ENCODE data around the gene SARDH. TPM values are rescaled to one million over a fixed set of nuclear protein-coding genes. Genes with fewer than 3 reads are reported as not detected.

Gene SARDH
- total and polyA plus RNA-seq, 8 donors = 3.9 to 13.9 (median 9.9) TPM

- DNase-seq (peak in 1 of 4 donors; percentile 25), ATAC-seq (no peak)
- Histone ChIP-seq H3K27me3 (peaks cover 0 to 11% of the 10 kb centered on the region in 2 donors), H3K4me1 (no peaks in the 10 kb centered on the region), H3K9me3 (no peaks in the 10 kb centered on the region), H3K4me3 (no peak overlapping the region), H3K27ac (no peak overlapping the region), H3K36me3 (no peaks in the 10 kb centered on the region)
- TF ChIP-seq, protein P1, sequence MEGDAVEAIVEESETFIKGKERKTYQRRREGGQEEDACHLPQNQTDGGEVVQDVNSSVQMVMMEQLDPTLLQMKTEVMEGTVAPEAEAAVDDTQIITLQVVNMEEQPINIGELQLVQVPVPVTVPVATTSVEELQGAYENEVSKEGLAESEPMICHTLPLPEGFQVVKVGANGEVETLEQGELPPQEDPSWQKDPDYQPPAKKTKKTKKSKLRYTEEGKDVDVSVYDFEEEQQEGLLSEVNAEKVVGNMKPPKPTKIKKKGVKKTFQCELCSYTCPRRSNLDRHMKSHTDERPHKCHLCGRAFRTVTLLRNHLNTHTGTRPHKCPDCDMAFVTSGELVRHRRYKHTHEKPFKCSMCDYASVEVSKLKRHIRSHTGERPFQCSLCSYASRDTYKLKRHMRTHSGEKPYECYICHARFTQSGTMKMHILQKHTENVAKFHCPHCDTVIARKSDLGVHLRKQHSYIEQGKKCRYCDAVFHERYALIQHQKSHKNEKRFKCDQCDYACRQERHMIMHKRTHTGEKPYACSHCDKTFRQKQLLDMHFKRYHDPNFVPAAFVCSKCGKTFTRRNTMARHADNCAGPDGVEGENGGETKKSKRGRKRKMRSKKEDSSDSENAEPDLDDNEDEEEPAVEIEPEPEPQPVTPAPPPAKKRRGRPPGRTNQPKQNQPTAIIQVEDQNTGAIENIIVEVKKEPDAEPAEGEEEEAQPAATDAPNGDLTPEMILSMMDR (IDR thresholded peaks at IDR 0.05) = no peak
- intact Hi-C loops (cut with DNase I) = no loop called here
These were observed 93.0 kb downstream of the SARDH start for GRCh38 chr9:133645021-133645765.

DNA sequence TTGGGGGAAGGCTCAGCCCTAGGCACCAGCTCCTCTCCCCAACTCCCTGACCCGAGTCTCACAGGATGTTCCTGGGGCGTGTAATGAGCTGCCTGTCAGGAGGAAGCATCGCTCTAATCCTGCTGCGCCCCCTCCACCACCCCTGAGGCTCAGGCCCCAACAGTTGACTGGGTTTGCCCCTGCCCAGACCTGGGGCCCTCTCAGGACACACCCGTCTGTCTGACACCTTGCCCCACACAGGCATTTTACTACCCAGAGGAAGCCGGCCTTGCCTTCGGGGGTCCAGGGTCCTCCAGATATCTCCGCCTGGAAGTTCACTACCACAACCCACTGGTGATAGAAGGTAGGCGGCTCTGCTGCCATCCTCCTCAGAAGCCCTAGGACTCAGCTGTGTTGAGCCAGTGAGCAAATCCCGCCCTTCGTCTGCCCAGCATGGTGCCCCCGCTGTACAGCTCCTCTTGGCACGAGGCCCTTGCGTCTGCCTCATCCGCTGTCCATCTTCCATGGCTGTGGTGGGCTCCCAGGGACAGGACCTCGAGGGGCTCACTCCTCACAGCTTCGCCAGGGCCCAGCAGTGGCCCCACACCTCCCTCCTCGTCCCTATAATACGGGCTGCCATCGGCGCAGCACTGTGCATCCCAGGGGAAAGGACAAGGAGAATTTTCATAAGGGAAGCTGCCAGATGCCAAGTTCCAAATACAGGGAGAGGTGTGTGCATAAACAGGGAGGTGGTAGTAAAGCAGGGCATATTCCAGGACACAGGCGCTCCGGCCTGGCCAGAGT lies 94.0 kb downstream of the SARDH start:
- no peak overlapping the region for H3K4me3 ChIP-seq
- no peak overlapping the region for H3K27ac ChIP-seq
- H3K4me1 ChIP-seq = no peaks in the 10 kb centered on the region
- H3K27me3 ChIP-seq = peaks cover 0 to 1% of the 10 kb centered on the region in 2 donors
- intact Hi-C loops (cut with DNase I) = no loop called here
- ATAC-seq (no peak), DNase-seq (peak in 1 of 4 donors; percentile 61)
- H3K9me3 ChIP-seq = no peaks in the 10 kb centered on the region
- H3K36me3 ChIP-seq = no peaks in the 10 kb centered on the region
- TF ChIP-seq, protein P1 (IDR thresholded peaks at IDR 0.05) = no peak

- no peaks in the 10 kb centered on the region for H3K4me1 ChIP-seq
- TF ChIP-seq, protein P1 (IDR thresholded peaks at IDR 0.05) = no peak
- no peaks in the 10 kb centered on the region for H3K36me3 ChIP-seq
- ATAC-seq (no peak), DNase-seq (peak in 1 of 4 donors; percentile 63)
- intact Hi-C loops (cut with DNase I) = no loop called here
- no peak overlapping the region for H3K4me3 ChIP-seq
- no peaks in the 10 kb centered on the region for H3K9me3 ChIP-seq
- H3K27ac ChIP-seq = no peak overlapping the region
- no peaks in the 10 kb centered on the region for H3K27me3 ChIP-seq
These were observed 94.8 kb downstream of the SARDH start for GRCh38 chr9:133643362-133643755.

DNA sequence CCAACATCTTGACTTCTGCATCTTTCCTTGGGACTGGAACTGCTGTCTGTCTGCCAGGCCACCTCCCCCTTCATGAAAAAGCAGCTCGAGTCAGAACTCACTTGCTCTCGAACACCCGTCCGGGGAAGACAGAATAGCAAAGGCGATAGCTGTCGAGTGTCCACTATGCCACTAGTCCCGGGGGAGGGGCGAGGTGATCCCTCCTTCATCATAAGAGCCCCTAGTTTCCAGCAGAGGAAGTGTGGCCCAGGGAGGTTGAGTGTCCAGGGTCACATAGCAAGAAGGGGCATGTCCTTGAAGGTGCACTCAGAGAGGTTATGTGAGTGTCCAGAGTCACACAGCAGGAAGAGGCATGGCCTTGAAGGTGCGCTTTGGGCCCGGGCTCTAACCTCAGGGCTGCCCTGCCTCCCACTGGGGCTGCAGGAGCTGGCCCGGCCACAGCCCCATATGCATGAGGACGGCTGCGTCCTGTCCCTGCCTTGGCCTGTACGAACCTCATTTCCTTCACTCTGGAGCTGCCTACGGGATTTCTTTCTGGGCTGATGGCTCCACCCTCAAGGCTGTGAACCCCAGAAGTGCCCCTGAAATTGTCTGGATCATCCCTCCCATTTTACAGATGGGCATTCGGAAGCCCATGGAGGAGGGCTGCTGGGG lies 95.3 kb downstream of the SARDH start:
- Histone ChIP-seq H3K4me3 (no peak overlapping the region), H3K4me1 (no peaks in the 10 kb centered on the region), H3K27ac (no peak overlapping the region), H3K9me3 (no peaks in the 10 kb centered on the region), H3K36me3 (no peaks in the 10 kb centered on the region), H3K27me3 (no peaks in the 10 kb centered on the region)
- TF ChIP-seq, protein P1 (IDR thresholded peaks at IDR 0.05) = no peak
- DNase-seq (peak in 1 of 4 donors; percentile 42), ATAC-seq (no peak)
- intact Hi-C loops (cut with DNase I) = no loop called here
